ENCODE results near the gene NUTM2D. TPM values are rescaled to one million over a fixed set of nuclear protein-coding genes. Genes with fewer than 3 reads are reported as not detected.
"Not testable (repeated sequence)": the region's sequence is repeated elsewhere in the genome, so short reads cannot be mapped to it uniquely, and the experiment has no call there.

NUTM2D gene, protein sequence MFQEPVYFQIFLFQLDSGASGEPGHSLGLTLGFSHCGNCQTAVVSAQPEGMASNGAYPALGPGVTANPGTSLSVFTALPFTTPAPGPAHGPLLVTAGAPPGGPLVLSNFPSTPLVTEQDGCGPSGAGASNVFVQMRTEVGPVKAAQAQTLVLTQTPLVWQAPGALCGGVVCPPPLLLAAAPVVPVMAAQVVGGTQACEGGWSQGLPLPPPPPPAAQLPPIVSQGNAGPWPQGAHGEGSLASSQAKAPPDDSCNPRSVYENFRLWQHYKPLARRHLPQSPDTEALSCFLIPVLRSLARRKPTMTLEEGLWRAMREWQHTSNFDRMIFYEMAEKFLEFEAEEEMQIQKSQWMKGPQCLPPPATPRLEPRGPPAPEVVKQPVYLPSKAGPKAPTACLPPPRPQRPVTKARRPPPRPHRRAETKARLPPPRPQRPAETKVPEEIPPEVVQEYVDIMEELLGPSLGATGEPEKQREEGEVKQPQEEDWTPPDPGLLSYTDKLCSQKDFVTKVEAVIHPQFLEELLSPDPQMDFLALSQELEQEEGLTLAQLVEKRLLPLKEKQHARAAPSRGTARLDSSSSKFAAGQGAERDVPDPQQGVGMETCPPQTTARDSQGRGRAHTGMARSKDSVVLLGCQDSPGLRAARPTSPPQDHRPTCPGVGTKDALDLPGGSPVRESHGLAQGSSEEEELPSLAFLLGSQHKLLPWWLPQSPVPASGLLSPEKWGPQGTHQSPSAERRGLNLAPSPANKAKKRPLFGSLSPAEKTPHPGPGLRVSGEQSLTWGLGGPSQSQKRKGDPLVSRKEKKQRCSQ
- total RNA-seq (2014; rRNA removed; shearing (Covaris generic)): 1.0 and 1.1 TPM in 2 replicates

DNA sequence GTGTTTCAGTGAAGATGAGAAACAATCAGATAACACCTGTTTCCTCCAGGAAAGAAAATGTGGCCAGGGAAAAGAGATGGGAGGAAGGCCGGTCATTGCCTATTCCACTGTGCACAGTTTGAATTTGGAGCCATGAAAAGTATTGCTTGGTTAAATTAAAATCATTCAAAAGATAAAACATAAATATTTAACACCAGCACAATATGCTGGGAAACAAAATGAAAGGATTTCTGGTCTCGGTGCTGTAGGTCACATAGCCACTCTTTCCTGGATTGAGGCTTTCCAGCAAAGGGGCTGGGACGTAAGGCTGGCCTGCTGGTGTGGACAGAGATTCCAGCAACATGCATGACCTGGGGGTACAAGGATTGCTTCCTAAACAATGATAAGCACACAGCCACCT is at the start of gene NUTM2D:
TSS of gene NUTM2D (plus strand) at position 301 of the 400 bp plus-strand sequence. CDS start 522 bp downstream, outside the sequence.
- not testable (repeated sequence) for DNase-seq (ENCODE audit: low spot score)

DNA sequence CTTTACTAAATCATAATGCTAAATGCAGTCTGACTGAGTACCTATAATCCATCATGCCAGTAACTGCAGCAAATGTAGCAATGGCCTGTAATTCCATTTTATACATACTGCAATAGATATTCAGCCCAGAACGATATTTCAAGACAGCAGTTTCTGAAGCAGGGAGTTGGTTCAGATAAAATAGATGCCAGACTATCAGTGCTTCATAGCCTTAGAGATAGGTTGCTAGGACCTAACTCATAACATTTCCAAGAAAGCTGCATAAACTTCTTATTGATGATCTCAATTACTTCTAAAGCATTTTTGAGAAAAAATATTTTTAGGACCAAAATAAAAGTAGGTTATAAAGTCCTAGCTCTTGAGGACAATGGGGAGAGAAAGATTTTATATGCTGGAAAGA is 48.8 kb upstream of the NUTM2D start:
- not testable (repeated sequence) for DNase-seq (ENCODE audit: low spot score)

DNA sequence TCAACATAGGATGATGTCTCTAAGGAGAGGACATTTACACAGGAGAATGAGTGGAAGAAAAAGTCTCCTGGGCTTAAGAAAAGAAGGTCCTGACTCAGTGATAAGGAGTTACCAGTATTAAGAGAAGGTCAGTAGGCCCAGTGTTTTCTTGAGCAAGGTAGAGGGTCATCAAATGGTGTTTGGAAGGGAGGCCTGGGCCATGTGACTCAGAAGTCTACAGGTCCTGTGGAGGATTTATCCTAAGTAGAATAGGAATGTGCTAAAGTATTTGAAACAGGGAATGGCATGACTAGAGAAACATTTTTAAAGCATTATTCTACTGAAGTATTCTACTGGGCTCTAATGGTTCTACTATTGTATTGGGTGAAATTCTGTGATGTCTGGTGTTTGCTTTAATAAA is 47.9 kb upstream of the NUTM2D start:
- not testable (repeated sequence) for DNase-seq (ENCODE audit: low spot score)

DNA sequence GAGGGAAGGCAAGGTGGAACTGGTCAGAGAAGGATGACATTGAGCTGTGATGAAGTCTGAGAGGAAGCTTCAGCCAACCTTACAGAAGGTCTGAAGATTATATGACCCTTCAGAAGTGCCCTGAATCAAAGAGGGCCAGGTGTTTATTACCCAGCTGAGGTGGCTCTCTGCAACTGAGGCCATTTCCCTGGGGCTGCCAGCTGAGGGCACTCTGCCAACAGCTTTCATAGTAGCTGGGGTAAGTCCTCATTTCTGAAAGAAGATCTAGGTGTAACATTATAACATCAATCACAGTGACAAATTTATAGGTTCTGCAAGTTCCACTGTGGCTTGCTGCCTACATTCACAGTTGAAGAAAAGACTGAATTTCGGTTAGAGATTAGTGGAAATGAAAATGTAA is 46.0 kb upstream of the NUTM2D start:
- not testable (repeated sequence) for DNase-seq (ENCODE audit: low spot score)

DNA sequence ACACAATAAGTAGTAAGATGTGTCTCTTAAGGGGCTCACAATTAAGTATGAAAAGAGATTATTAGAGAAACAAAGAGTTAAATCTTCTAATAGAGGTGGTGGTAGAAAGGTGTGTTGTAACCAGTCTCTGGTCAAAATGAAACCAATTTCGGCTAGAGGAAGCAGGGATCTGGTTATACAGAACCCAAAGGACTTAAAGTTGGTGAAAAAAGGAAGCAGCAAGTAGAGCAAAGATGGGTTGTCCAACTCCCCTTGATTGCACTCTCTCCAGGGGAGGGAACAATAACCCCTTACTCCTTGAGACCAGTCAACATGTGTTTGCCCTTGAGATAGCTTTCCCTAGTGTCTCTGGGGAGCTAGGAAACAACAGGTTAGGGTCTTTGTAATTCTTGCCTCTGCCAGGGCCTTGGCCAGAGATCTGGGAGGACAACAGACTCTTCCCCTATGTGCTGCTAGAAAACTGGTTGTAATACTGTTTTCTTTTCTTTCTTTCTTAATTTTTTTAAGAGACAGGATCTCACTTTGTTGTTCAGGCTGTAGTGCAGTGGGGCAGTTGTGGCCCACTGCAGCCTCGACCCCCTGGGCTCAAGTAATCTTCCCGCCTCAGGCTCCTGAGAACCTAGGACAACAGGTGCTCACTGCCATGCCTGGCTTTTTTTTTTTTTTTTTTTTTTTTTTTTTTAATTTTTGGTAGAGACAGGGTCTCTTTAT is 43.7 kb upstream of the NUTM2D start:
- DNase-seq (ENCODE audit: low spot score): not testable (repeated sequence)

DNA sequence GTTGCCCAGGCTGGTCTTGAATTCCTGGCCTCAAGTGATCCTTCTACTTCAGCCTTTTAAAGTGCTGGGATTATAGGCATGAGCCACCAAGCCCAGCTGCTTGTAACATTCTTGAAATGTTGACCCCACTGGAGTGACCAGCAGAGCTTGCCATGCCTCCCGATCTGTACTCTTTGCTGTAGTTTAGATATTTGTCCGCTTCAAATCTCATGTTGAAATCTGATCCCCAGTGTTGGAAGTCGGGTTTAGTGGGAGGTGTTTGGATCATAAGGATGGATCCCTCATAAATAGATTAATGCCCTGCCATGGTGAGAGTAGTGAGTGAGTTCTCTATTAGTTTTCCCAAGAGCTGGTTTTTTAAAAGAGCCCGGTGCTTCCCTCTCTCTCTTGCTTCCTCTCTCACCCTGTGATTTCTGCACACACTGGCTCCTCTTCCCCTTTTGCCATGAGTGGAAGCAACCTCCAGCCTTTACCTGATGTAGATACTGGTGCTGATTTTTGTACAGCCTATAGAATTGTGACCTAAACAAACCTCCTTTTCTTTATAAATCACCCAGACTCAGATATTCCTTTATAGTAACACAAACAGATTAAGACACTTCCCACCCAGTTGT is 43.1 kb upstream of the NUTM2D start:
- not testable (repeated sequence) for DNase-seq (ENCODE audit: low spot score)

DNA sequence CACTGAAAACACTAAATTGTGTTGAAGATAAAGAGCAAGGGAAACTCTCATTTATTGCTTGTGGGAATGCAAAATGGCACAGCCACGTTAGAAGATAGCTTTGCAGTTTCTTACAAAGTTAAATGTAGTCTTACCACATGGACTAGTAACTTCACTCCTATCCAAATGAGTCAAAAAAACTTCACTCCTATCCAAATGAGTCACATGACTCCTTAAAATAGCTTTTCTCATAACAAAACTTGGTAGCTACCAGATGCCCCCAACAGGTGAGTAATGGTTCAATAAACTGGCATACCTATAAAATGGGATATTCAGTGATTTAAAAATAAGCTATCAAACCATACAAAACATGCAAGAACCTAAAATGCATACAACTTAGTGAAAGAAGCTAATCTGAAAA is 36.0 kb upstream of the NUTM2D start:
- not testable (repeated sequence) for DNase-seq (ENCODE audit: low spot score)

DNA sequence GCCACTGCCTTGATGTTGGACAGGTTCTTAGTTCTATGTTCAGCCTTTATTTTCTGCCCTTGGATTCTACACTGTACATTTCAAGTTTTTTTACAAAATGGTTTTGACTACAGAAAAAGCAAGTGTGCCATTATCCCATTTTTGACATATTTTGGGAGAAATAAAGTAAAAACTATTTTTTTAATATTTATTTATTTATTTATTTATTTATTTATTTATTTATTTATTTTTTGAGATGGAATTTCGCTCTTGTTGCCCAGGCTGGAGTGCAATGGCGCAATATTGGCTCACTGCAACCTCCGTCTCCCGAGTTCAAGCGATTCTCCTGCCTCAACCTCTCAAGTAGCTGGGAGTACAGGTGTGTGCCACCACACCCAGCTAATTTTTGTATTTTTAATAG is 33.0 kb upstream of the NUTM2D start:
- DNase-seq (ENCODE audit: low spot score): not testable (repeated sequence)

DNA sequence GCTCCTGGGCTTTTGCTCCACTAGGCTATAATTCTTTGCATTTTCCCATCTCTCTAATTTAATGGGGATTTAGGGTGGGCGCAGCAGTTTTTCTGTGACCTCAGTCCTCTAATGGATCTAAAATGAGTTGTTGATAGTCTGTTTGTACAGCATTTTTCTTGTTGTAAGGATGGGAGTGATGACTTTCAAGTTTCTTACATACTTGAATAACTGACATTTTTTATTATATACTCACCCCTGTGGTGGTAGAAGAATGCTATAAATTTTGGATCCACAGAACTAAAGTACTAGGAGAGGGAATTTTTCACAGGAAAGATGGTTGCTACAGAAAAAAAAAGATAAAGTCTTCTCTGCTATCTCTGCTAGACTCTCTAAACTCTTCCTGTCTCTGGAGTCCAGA is 29.6 kb upstream of the NUTM2D start:
- DNase-seq (ENCODE audit: low spot score): not testable (repeated sequence)

DNA sequence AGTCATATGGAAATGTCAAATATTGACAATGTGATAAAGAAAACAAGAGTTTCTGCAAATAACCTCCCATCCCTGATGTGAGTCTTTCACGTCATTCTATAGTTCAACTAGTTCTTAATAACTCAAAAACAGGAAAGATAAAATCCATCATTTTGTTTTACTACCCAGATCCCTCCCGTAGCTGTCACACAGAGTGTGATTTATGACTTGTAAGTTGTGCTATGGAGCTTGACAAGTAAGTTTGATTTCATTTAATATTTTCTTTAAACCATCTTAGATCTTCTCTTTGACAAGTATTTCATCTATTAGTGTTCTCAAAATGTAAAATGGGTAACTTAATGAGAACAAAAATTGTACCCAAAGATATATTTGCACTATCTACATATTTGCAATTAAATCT is 28.4 kb upstream of the NUTM2D start:
- DNase-seq (ENCODE audit: low spot score): not testable (repeated sequence)

DNA sequence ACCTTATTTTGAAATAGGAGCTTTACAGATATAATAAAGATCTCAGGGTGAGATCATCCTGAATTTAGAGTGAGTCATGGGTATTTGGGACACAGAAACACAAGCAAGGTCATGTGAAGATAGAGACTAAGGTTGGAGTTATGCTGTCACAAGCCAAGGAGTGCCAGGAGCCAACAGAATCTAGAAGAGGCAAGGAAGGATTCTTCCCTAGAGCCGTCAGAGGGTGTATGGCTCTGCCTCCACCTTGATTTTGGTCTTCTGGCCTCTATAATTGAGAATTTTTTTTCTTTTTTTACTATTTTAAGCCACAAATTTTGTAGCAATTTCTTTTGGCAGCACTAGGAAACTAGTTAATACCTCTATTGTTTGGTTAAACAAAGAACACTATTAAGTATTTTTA is 24.9 kb upstream of the NUTM2D start:
- not testable (repeated sequence) for DNase-seq (ENCODE audit: low spot score)

DNA sequence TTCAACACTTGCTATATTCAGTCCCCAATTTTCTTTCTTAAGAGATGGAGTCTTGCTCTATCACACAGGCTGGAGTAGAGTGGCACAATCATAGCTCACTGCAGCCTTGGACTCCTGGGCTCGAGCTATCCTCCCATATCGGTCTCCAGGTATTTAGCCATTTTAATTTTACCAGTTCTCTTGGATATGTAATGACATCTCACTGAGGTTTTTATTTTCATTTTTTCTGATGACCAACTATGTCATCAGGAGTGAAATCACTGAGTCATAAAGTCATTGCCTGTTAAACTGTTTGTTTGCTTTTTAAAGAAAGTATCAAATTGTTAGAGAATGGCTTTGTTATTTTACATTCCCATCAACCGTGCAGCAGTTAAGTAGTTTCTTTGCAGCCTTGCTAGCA is 17.1 kb upstream of the NUTM2D start:
- not testable (repeated sequence) for DNase-seq (ENCODE audit: low spot score)

DNA sequence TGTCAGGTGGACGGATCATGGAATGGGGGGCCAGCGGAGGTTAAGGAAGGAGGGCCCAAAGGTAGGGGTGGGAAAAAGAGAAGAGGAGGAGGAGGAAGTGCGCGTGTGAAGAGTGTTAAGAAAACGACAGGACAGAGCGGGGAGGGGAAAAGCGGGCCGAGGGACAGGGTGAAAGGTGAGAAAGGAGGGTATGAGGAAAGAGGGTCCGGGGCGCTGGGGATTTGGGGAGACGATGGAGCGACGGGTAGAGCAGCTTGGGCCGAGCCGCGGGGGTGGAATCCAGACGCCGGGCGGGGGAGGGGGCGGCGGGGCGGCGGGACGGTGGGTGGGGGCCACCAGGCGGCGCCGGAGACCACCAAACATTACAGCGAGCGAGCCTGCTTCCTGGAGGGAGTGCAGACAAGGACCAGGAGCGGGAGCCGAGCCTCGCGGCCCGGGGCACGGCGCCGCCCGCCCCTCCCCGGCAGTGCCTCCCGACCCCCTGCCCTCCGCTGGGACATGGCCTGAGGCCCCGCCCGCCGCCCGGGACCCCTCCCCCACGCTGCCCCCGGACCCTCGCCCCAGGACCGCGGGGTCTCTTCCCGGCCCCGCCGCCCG is 15.9 kb upstream of the NUTM2D start:
- DNase-seq (ENCODE audit: low spot score): not testable (repeated sequence)

DNA sequence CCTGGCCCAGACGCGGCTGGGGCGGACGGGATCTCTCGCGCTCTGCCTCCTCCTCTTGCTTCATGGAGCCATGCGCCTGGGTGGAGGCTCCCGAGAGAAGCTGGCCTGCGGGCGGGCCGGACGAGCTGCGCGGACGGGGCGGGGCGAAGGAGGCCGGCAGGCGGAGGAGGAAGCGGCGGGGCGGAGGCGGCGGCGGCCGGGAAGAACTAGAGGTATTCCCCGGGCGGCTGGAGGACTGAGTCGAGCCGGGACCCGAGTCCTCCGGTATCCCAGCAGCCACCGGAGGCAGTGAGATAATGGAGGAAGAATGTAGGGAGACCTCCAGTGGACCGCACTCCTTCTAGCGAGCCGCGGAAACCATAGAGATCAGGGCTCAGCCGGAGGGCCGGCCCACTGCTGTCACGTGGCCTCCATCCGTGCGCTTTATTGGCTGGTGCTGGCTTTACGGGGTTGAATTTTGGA is 15.3 kb upstream of the NUTM2D start:
- DNase-seq (ENCODE audit: low spot score): peak; percentile 68

DNA sequence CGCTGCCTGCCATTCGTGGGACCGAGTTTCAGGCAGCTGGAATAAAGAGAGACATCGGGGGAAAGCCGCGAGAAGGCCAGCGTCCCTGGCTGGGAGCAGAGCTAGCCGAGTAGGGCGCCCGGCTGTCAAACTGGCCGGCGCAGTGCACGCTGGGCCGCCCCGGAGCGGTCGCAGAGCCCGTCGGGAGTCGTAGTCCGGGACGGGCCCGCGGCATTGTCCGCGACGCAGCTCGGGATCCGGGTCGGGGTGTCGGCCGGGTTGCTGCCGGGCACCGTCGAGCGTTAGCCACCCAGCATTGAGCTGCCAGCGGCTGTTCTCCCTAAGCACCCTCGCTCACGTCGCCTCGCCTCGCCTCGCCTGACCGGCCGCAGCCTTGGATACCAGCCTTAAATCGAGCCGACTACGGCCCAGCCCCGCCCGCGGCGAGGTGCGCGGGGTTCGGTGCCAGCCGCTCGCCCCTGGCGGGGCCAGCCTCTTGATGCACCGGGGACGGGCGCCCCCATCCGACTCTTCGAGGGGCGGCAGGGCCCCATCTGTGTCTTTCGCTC is 14.8 kb upstream of the NUTM2D start:
- DNase-seq (ENCODE audit: low spot score): peak; percentile 76

DNA sequence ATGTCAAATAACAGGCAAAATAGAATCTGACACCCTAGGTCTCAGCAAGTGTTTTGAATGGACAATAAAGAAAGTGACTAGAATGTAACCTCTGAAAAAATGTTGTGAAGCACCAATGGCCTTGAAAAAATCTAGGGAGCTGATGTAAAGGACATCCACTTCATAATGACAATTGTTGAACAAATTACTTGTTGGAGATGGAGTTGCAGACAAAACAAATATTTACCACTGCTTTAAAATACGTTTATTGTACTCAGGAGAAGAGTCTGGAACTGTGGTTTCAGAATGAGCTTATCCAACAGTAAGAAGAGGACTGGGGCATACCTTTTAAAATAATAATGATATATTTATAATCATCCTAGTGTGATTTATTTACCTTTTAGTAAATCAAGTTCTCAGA is 11.8 kb upstream of the NUTM2D start:
- DNase-seq (ENCODE audit: low spot score): not testable (repeated sequence)

DNA sequence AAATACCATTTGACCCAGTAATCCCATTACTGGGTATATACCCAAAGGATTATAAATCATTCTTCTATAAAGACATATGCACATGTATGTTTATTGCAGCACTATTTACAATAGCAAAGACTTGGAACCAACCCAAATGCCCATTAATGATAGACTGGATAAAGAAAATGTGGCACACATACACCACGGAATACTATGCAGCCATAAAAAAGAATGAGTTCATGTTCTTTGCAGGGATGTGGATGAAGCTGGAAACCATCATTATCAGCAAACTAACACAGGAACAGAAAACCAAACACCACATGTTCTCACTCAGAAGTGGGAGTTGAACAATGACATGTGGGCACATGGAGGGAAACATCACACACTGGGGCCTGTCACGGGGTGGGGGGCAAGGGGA is 7.4 kb upstream of the NUTM2D start:
- DNase-seq (ENCODE audit: low spot score): not testable (repeated sequence)

DNA sequence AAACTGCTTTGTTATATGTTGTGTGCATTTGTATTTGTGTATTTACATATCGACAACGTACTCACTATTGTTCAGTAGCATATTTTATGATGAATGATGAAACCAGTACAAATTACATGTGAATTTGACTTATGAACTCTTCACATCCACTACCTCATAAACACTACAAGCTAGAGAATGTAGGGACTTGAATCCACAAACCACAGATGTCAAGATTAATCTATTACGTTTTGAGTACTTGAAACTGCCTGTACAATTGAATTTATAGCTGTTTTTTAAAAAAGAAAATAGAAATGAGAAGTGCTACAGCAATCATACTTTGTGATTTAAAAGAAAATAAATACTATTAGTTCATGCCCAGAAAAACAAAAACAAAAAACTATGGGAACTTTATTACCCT is 4.7 kb upstream of the NUTM2D start:
- DNase-seq (ENCODE audit: low spot score): not testable (repeated sequence)

DNA sequence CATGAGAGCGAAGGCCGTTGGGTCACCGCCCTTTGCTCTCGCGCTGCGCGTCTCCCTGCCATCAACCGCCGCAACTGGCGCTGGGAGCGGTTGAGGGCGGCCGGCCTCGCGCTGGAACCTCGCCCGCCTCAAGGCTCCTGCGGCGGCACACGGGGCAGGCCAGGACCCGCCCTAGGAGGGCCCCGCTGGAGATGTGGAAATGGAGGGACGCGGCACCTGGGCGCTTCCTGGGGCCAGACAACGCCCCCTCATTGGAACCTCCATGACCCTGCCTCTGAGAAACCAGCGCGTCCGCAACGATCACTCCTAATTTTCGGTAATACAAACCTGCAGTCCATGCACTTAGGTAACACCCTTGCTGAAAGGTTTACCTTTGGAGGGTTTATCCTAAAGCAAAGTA is 2.4 kb upstream of the NUTM2D start:
- not testable (repeated sequence) for DNase-seq (ENCODE audit: low spot score)

DNA sequence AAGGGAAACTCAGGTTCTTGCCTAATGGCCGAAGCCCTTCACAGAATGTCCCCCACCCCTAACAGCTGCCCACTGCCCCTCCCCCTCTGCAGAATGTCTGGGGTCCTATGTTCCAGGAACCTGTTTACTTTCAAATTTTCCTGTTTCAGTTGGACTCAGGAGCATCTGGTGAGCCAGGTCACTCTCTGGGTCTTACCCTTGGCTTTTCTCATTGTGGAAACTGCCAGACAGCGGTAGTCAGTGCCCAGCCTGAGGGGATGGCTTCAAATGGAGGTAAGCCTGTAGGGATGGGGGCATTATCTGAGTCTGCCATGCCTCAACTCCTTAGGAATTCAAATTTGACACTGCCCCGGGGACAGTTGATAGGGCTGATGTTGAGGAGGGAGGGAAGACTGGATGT is 615 bp downstream of the NUTM2D start:
- DNase-seq (ENCODE audit: low spot score): not testable (repeated sequence)

All from HT-29 (cell line).